ENCODE measurements around the gene KRTAP10-10.
"Not testable (repeated sequence)": the region's sequence is repeated elsewhere in the genome, so short reads cannot be mapped to it uniquely, and the experiment has no call there.

KRTAP10-10 gene

GRCh38 chr21:44625756-44626155 lies 11.4 kb upstream of the KRTAP10-10 start:
- no peaks in the 10 kb centered on the region for H3K36me3 ChIP-seq

DNA sequence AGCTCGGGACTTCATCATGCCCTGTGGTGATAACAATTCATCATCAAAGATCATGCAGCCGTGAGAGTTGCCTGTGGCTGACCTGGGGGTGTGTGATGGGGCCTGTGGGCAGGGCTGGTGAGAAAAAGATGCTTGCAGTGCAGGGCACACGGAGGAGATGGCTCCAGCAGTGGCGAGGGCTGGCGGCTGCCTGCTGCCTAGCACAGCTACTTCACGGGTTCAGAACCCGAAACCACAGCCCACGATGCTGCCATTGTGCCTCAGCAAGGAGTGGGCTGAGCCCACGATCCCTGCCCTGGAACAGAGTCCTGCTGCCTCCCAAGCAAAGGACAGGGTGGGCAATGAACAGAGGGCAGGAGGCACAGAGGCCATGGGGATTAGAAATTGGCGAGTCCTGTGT lies 10.9 kb upstream of the KRTAP10-10 start:
- Histone ChIP-seq H3K9me3 (peaks cover 55% of the 10 kb centered on the region), H3K9ac (no peak overlapping the region), H3K4me2 (no peak overlapping the region), H3K36me3 (no peaks in the 10 kb centered on the region), H3K27me3 (no peaks in the 10 kb centered on the region), H3K4me3 (no peak overlapping the region), H4K20me1 (no peaks in the 10 kb centered on the region), H3K27ac (no peak overlapping the region), H3K4me1 (peaks cover 23% of the 10 kb centered on the region)
- TF ChIP-seq Cebpa-rat (IDR thresholded peaks at IDR 0.05) = no peak

More at GRCh38 chr21:44625756-44626155, 11.4 kb upstream of the KRTAP10-10 start:
- H3K27ac ChIP-seq = no peak overlapping the region
- no peak overlapping the region for H3K4me2 ChIP-seq
- no peak overlapping the region for H3K4me3 ChIP-seq
- peaks cover 51% of the 10 kb centered on the region for H3K9me3 ChIP-seq
- no peaks in the 10 kb centered on the region for H4K20me1 ChIP-seq
- no peaks in the 10 kb centered on the region for H3K27me3 ChIP-seq
- H3K4me1 ChIP-seq = peaks cover 23% of the 10 kb centered on the region
- H3K9ac ChIP-seq = no peak overlapping the region
- no peak for TF ChIP-seq Cebpa-rat (IDR thresholded peaks at IDR 0.05)

- Histone ChIP-seq H3K4me1 (peaks cover 23% of the 10 kb centered on the region), H4K20me1 (no peaks in the 10 kb centered on the region), H3K27me3 (no peaks in the 10 kb centered on the region), H3K4me2 (no peak within 1 kb of the TSS; the same call in 1 of the 2 replicates), H3K36me3 (no peaks in the 10 kb centered on the region), H3K27ac (no peak within 1 kb of the TSS), H3K9me3 (peaks cover 58% of the 10 kb centered on the region), H3K9ac (no peak within 1 kb of the TSS), H3K4me3 (no peak within 1 kb of the TSS)
- TF ChIP-seq Cebpa-rat (IDR thresholded peaks at IDR 0.05) = no peak
Measured at GRCh38 chr21:44626673-44627143, 10.4 kb upstream of the KRTAP10-10 start, which contains the start of gene KRTAP10-9. Gene KRTAP10-9, plus strand, starts transcription at chr21:44627093. Its CDS starts 79 bp downstream, at chr21:44627172.

DNA sequence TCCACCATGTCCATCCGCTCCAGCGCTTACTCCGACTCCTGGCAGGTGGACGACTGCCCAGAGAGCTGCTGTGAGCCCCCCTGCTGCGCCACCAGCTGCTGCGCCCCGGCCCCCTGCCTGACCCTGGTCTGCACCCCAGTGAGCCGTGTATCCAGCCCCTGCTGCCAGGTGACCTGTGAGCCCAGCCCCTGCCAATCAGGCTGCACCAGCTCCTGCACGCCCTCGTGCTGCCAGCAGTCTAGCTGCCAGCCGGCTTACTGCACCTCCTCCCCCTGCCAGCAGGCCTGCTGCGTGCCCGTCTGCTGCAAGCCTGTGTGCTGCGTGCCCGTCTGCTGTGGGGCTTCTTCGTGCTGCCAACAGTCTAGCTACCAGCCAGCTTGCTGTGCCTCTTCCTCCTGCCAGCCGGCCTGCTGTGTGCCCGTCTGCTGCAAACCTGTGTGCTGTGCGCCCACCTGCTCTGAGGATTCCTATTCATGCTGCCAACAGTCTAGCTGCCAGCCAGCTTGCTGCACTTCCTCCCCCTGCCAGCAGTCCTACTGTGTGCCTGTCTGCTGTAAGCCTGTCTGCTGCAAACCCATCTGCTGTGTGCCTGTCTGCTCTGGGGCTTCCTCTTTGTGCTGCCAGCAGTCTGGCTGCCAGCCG lies 9.9 kb upstream of the KRTAP10-10 start:
- H3K4me3 ChIP-seq, H3K9ac ChIP-seq, H3K4me2 ChIP-seq, H3K36me3 ChIP-seq, H3K27ac ChIP-seq, H4K20me1 ChIP-seq, H3K27me3 ChIP-seq: not testable (repeated sequence)
- peaks cover 64% of the 10 kb centered on the region for H3K9me3 ChIP-seq
- H3K4me1 ChIP-seq = peaks cover 23% of the 10 kb centered on the region

DNA sequence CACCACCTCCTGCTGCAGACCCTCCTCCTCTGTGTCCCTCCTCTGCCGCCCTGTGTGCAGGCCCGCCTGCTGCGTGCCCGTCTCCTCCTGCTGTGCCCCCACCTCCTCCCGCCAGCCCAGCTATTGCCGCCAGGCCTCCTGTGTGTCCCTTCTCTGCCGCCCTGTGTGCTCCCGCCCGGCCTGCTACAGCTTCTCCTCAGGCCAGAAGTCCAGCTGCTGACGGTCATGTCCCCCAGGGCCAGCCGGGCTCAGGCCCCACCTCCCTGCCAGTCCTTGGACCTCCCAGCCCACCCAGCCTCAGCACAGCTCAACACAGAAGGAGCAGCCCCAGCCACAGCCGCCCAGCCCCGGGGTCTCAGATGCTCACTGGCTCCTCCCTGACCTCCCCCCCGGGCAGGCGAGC lies 9.3 kb upstream of the KRTAP10-10 start:
- Histone ChIP-seq H3K9me3 (peaks cover 64% of the 10 kb centered on the region), H3K4me1 (peaks cover 23% of the 10 kb centered on the region)
- not testable (repeated sequence) for H3K9ac ChIP-seq, H4K20me1 ChIP-seq, H3K27me3 ChIP-seq, H3K36me3 ChIP-seq, H3K4me3 ChIP-seq, H3K27ac ChIP-seq, H3K4me2 ChIP-seq

- Histone ChIP-seq H3K36me3 (no peaks in the 10 kb centered on the region), H3K4me1 (peaks cover 23% of the 10 kb centered on the region), H3K27me3 (no peaks in the 10 kb centered on the region), H3K9me3 (peaks cover 53% of the 10 kb centered on the region), H3K9ac (no peak overlapping the region), H3K4me3 (no peak overlapping the region), H4K20me1 (no peaks in the 10 kb centered on the region), H3K27ac (no peak overlapping the region), H3K4me2 (no peak overlapping the region)
- no peak for TF ChIP-seq Cebpa-rat (IDR thresholded peaks at IDR 0.05)
Measured at GRCh38 chr21:44628707-44629391, 8.3 kb upstream of the KRTAP10-10 start.

DNA sequence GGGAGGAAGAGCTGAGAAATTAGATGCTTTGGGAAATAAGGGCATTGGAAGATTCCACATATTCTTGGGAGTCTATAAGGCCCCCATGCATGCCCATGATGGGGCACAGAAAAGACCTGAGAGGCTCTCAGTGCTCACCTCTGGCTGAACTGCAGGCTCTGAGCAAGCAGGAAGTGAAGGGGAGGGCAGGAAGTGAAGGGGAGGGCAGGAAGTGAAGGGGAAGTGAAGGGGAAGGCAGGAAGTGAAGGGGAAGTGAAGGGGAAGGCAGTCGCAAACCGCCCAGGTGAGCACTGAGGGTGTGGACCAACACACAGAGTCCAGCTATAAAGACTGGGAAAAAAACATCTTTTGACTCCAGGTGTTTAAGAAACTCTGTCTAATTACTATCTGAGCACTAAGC lies 6.7 kb upstream of the KRTAP10-10 start:
- no peak for TF ChIP-seq Cebpa-rat (IDR thresholded peaks at IDR 0.05)
- peak overlapping the region; percentile 42 for H3K4me2 ChIP-seq
- no peaks in the 10 kb centered on the region for H4K20me1 ChIP-seq
- H3K36me3 ChIP-seq = no peaks in the 10 kb centered on the region
- H3K9me3 ChIP-seq = peaks cover 38% of the 10 kb centered on the region
- H3K9ac ChIP-seq = no peak overlapping the region
- H3K27me3 ChIP-seq = no peaks in the 10 kb centered on the region
- no peak overlapping the region for H3K27ac ChIP-seq
- peaks cover 23% of the 10 kb centered on the region for H3K4me1 ChIP-seq
- no peak overlapping the region for H3K4me3 ChIP-seq

DNA sequence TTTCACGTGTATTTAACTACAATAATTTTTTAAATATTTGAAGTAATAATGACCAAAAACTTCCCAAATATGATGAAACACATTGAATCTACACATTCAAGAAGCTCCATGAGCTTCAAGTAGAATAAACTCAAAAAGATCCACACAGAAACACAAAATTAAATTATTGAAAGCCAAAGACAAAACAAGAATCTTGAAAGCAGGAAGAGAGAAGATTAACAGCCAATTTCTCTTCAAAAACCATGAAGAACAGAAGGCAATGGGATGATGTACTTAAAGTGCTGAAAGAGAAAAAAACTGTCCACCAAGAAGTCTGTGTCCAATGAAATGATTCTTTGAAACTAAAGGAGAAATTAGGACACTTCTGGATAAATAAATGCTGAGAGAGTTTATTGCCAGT lies 5.1 kb upstream of the KRTAP10-10 start:
- no peak overlapping the region for H3K4me2 ChIP-seq
- TF ChIP-seq Cebpa-rat (IDR thresholded peaks at IDR 0.05) = no peak

GRCh38 chr21:44636209-44637017 lies 743 bp upstream of the KRTAP10-10 start:
- Histone ChIP-seq H4K20me1 (no peaks in the 10 kb centered on the region), H3K27me3 (no peaks in the 10 kb centered on the region), H3K27ac (no peak overlapping the region), H3K9me3 (peaks cover 24% of the 10 kb centered on the region), H3K9ac (no peak overlapping the region), H3K4me2 (no peak overlapping the region), H3K4me3 (no peak overlapping the region), H3K4me1 (no peaks in the 10 kb centered on the region), H3K36me3 (no peaks in the 10 kb centered on the region)
- TF ChIP-seq Cebpa-rat (IDR thresholded peaks at IDR 0.05) = no peak

More for the DNA sequence above, 5.1 kb upstream of the KRTAP10-10 start:
- Histone ChIP-seq H3K36me3 (no peaks in the 10 kb centered on the region), H3K27ac (no peak overlapping the region), H3K4me3 (no peak overlapping the region), H3K9me3 (peaks cover 35% of the 10 kb centered on the region), H4K20me1 (no peaks in the 10 kb centered on the region), H3K9ac (no peak overlapping the region), H3K27me3 (no peaks in the 10 kb centered on the region), H3K4me1 (peaks cover 18% of the 10 kb centered on the region)

DNA sequence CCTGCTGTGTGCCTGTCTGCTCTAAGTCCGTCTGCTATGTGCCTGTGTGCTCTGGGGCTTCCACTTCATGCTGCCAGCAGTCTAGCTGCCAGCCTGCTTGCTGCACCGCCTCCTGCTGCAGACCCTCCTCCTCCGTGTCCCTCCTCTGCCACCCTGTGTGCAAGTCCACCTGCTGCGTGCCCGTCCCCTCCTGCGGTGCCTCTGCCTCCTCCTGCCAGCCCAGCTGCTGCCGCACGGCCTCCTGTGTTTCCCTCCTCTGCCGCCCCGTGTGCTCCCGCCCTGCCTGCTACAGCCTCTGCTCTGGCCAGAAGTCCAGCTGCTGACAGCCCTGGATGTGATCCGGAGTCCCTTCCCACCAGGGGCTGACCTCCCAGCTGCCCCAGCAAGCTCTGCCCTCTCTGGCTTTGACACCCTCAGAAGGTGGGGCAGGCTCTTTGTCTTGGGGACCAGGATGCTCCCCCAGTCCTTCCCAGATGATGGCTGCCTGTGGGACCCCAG lies 744 bp downstream of the KRTAP10-10 start:
- H3K9me3 ChIP-seq = peaks cover 22% of the 10 kb centered on the region
- not testable (repeated sequence) for H3K27me3 ChIP-seq, H3K4me2 ChIP-seq, H3K27ac ChIP-seq, H4K20me1 ChIP-seq, H3K4me1 ChIP-seq, H3K36me3 ChIP-seq, H3K4me3 ChIP-seq, H3K9ac ChIP-seq

DNA sequence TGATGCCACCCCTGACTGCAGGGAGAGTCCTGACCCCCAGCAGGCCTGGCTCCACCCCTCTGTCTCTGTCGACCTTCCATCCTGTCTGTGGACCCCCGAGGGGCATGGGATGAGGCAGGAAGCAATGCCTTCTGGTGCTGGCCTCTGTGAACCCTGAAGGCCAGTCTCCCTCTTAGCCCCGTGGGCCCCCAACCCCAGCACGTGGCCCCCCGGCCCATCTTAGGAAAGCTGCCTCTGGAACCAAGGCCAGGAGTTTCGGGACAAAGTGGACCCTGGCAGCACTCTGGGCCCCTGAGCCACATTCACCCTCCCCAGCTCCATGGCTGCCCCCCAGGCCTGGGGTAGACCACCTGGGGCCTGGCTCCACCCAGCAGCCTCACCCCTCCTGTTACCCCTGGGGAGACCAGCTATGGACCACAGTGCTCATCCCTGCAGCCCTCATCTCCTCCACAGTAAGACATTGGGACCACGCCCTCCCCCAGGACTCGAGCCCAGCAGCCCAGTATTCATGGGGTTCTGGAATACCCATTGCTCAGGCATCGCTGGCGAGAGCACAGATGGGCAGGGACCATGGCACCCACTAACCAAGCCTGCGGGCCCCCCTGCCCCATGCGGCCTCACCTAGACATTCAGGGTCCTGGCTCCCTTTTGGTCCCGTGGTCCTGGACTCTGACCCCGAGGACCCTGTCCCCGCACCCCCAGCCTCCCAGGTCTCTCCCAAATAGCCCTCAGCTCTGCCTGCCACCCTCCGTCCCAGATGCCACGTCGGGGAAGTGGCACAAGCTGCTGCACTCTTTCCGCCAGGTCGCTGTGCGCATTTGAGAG lies 1.6 kb downstream of the KRTAP10-10 start:
- peaks cover 29% of the 10 kb centered on the region for H3K9me3 ChIP-seq
- not testable (repeated sequence) for H3K36me3 ChIP-seq, H3K4me3 ChIP-seq, H3K27me3 ChIP-seq, H4K20me1 ChIP-seq, H3K27ac ChIP-seq, H3K9ac ChIP-seq, H3K4me1 ChIP-seq, H3K4me2 ChIP-seq

Data from BLaER1 (cell line).